ENCODE measurements around the gene NIPSNAP3A.

GRCh38 chr9:104738452-104738851 is 9.0 kb upstream of the NIPSNAP3A start:
- TF ChIP-seq CTCF (IDR thresholded peaks at IDR 0.05; ENCODE audit: control extremely low read depth in 1 of 3, insufficient read depth in 1 of 3, low read depth in 1 of 3, low read length in 3 of 3) = no peak
- no peak for TF ChIP-seq SIN3A (conservative IDR thresholded peaks at IDR 0.05 in 1 of 2, IDR thresholded peaks at IDR 0.05 in 1 of 2; ENCODE audit: low read depth in 1 of 2, low read length in 2 of 2)
- no peak for TF ChIP-seq RBBP5 (IDR thresholded peaks at IDR 0.05; ENCODE audit: borderline replicate concordance, low read depth, low read length)
- no peak for TF ChIP-seq EZH2 (IDR thresholded peaks at IDR 0.05; ENCODE audit: low read depth, low read length, severe bottlenecking)
- no peak for TF ChIP-seq POLR2AphosphoS5 (IDR thresholded peaks at IDR 0.05; ENCODE audit: low read depth, low read length)
- no peak for TF ChIP-seq TAF1 (IDR thresholded peaks at IDR 0.05; ENCODE audit: low read depth, low read length)
- TF ChIP-seq CHD7 (IDR thresholded peaks at IDR 0.05; ENCODE audit: insufficient replicate concordance, low read length) = no peak
